Measurements from ENCODE around the gene CCDC102A. TPM values are rescaled to one million over a fixed set of nuclear protein-coding genes. Genes with fewer than 3 reads are reported as not detected.

Gene CCDC102A
- total and polyA plus RNA-seq, 2 of the 13 experiments (the other 11 are each of a cell fraction or from before 2014, with no cell fraction given), result 2.1 to 2.8 TPM

- Histone ChIP-seq H3K4me2 (ENCODE audit: low read depth, low read length) (no peak overlapping the region), H3K36me3 (replicated peaks in 1 of 2; ENCODE audit: control insufficient read depth in 1 of 2, insufficient read depth in 2 of 2, low read length in 2 of 2) (no peaks in the 10 kb centered on the region), H4K20me1 (ENCODE audit: insufficient read depth, low read length) (no peaks in the 10 kb centered on the region), H3K4me3 (replicated peaks in 1 of 3; ENCODE audit: insufficient read depth in 1 of 3, low read depth in 2 of 3, low read length in 3 of 3) (no peak overlapping the region), H3K79me2 (ENCODE audit: insufficient read depth, low read length) (no peaks in the 10 kb centered on the region), H2AFZ (ENCODE audit: low read length) (no peak overlapping the region), H3K9ac (ENCODE audit: insufficient read depth, low read depth, low read length) (no peak overlapping the region), H3K9me3 (ENCODE audit: low read length) (no peaks in the 10 kb centered on the region), H3K27me3 (ENCODE audit: control insufficient read depth in 1 of 2, insufficient read depth in 2 of 2, low read length in 2 of 2) (peaks cover 4 to 14% of the 10 kb centered on the region in 2 experiments; a peak in 2 of 5 replicates), H3K27ac (ENCODE audit: extremely low read length, insufficient read depth, low read length) (no peak overlapping the region), H3K4me1 (ENCODE audit: insufficient read depth, low read length) (peaks cover 10% of the 10 kb centered on the region)
- FAIRE-seq, result no peak
- DNase-seq (ENCODE audit: low spot score), result no peak
- BruUV-seq (replicated peaks), result no TSS peak
- ChIA-PET POLR2A (no interaction called here), CTCF (ENCODE audit: low intra/inter-chr PET ratio, low total read pairs) (no interaction called here)
- WGBS (ENCODE audit: low lambda C conversion rate), result 24% methylated on average over 4 of the region's 4 CpGs
- ATAC-seq, result no peak
- in situ Hi-C loops (cut with HindIII; ENCODE audit: extremely low pct_ligation_motif_present, low pct_unique_long_range_greater_than_20kb) (no loop called here), intact Hi-C loops (cut with micrococcal nuclease; ENCODE audit: unreplicated experiment) (no loop called here)
- TF ChIP-seq ZNF792 (CRISPR knock-in tag; IDR thresholded peaks at IDR 0.05), result no peak
- TF ChIP-seq ZNF24 (IDR thresholded peaks at IDR 0.05), result no peak
- no peak for TF ChIP-seq ZIK1 (CRISPR knock-in tag; IDR thresholded peaks at IDR 0.05; ENCODE audit: borderline replicate concordance, low read depth)
- no peak for TF ChIP-seq AGO2 (optimal IDR thresholded peaks at IDR 0.05; ENCODE audit: low read depth, low read length)
- TF ChIP-seq ZNF574 (CRISPR knock-in tag; IDR thresholded peaks at IDR 0.05), result no peak
- no peak for TF ChIP-seq IKZF1 (IDR thresholded peaks at IDR 0.05)
- no peak for TF ChIP-seq ZNF790 (CRISPR knock-in tag; IDR thresholded peaks at IDR 0.05; ENCODE audit: borderline replicate concordance)
- TF ChIP-seq ZNF496 (CRISPR knock-in tag; IDR thresholded peaks at IDR 0.05; ENCODE audit: insufficient replicate concordance), result no peak
- TF ChIP-seq ZNF143 (CRISPR knock-in tag; IDR thresholded peaks at IDR 0.05), result no peak
- TF ChIP-seq CSRNP1 (CRISPR knock-in tag; IDR thresholded peaks at IDR 0.05), result no peak
- TF ChIP-seq ZBTB7B (CRISPR knock-in tag; IDR thresholded peaks at IDR 0.05), result no peak
- no peak for TF ChIP-seq REL (CRISPR knock-in tag; conservative IDR thresholded peaks at IDR 0.05)
- no peak for TF ChIP-seq ZNF784 (CRISPR knock-in tag; IDR thresholded peaks at IDR 0.05; ENCODE audit: borderline replicate concordance)
- TF ChIP-seq CENPX (CRISPR knock-in tag; IDR thresholded peaks at IDR 0.05), result no peak
- TF ChIP-seq ATAD3A (CRISPR knock-in tag; IDR thresholded peaks at IDR 0.05), result no peak
- TF ChIP-seq ARID5B (CRISPR knock-in tag; IDR thresholded peaks at IDR 0.05), result no peak
Measured at GRCh38 chr16:57559072-57559790, 22.9 kb upstream of the CCDC102A start.

Measured in HepG2 (cell line).